NCI-H526 treated with DMSO at 0.1 percent for 48 hours (cell line): Measurements from ENCODE around the gene MTOR.
"Not testable (repeated sequence)": the region's sequence is repeated elsewhere in the genome, so short reads cannot be mapped to it uniquely, and the experiment has no call there.

Experiments used
- DNase-seq: peaks from one replicate; lab custom pipeline; 2025; lab: John Stamatoyannopoulos, UW

Gene MTOR

DNA sequence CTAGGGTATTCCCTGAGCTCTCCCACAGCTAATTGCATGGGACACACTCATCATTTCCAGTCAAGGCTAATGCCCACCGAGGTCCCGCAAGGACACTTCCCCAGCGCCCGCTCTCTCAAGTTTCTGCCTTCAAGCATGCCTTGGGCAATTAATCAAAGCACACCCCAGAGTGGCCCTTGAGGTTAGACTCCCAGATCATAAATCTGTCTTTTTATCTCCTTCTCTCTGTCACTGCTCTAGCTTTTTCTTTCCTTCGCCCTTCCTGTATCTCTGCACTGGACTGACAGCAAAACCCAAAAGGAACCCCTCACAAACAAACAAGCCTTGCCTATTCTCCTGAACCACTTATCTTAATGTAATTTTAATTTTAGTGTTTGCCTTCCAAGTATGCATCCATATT is 154.8 kb downstream of the MTOR start:
- DNase-seq, result no peak

DNA sequence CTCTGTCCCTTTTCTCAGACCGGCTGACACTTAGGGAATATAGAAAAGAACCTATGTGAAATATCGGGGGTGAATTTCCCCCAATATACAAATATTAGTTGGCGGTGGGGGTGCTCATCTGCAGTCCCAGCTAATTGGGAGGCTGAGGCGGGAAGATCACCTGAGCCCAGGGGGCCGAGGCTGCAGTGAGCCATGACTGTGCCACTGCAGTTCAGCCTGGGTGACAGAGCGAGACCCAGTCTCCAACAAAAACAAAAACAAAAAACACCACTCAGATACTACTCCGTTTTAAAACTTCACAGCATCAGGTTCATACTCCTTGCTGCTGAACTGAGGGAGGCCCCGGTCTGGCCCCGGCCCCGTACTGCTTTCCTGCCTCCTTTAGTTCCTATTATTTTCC is 156.8 kb downstream of the MTOR start:
- no peak for DNase-seq

DNA sequence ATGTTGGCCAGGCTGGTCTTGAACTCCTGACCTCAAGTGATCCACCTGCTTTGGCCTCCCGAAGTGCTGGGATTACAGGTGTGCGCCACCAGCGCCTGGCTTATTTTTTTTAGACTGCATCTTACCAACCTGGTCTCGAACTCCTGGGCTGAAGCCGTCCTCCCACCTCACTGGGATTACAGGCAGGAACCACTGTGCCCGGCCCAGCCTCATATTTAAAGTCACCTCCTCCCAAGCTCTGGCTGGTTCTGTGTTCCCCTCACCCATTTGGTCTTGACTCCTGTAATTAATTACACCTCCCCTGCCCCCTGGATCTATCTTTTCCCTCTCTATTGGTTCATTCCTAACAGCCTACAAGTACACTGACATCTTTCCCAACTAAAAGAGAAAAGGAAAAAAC is 161.0 kb downstream of the MTOR start:
- no peak for DNase-seq

DNA sequence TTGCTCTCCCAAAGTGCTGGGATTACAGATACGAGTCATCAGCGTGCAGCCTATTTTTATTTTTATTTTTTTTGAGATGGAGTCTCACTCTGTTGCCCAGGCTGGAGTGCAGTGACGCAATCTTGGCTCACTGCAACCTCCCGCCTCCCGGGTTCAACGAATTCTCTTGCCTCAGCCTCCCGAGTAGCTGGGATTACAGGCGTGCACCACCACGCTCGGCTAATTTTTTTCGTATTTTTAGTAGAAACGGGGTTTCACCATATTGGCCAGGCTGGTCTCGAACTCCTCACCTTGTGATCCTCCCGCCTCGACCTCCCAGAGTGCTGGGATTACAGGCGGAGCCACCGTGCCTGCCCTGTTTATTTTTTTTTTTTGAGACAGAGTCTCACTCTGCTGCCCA is 161.5 kb downstream of the MTOR start:
- DNase-seq, result not testable (repeated sequence)

DNA sequence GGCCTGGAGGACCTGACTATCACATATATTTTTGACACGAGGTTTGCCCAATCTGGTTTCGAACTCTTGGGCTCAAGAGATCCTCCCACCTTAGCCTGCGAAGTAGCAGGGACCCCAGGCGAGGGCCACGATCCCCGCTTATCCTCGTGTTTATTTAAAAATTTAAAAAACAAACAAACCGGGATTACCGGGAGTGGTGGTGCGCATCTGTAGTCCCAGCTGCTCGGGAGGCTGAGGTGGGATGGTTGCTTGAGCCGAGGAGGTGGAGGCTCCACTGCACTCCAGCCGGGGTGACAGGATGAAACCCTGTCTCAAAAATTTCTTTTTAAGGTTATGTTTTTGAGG is 162.2 kb downstream of the MTOR start:
- no peak for DNase-seq

DNA sequence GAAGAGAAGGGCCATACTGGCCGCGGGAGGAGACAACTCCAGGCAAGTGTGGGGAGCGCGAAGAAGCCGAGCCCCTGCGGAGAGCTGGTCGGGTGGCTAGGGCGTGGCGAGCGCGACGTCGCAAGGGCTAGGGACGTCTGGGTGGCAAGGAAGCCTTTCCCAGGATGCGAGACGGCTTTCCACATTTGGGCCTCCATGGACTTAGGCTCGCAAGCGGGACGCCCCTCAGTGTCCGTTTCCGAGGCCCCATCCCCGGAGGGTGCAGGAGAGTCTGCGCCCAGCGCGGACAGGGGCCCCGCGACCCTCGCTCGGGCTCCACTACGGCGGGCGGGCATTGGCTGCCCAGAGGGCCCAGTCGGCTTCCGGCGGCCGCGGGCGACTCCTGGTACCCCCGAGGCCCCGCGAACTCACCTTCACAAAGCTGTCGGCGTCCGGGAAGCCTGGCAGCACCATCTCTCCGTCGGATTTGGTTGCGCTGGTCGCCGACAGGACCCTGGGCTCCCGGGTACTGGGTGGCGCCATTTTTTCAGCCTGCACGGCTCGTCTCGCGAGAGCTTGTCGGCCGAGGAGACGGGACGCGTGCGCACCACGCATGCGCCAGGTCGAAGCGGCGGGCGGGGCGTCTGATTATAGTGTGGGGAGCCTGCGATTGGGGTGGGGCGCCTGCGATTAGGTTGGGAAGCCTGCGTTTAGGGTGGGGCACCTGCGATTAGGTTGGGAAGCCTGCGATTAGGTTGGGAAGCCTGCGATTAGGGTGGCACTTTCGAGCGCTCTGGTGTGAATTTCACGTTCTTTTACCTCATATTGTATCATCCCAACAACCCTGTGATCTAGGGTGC is 162.8 kb downstream of the MTOR start, which contains the start of gene EXOSC10:
Gene EXOSC10 (minus strand): TSS at position 560 of the 839 bp plus-strand sequence. CDS start 38 bp downstream, at position 522.
- peak; percentile 30 for DNase-seq

DNA sequence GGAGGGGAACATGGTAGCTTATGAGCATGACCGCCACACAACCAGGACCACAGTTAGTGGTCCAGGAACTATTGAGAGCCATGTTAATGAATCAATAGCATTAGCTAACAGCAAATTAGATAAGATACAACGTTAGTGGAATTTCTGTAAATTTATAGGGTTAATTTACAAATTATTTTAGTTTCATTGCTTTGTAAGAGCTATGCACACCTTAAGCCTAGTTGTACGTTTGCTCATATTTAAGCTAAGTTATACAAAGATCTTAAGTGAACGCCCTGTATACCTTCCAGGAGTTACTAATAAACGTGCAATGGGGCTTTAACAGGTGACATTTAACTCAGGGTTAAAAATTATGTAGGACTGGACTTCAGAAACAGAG is 163.4 kb downstream of the MTOR start:
- DNase-seq, result no peak

DNA sequence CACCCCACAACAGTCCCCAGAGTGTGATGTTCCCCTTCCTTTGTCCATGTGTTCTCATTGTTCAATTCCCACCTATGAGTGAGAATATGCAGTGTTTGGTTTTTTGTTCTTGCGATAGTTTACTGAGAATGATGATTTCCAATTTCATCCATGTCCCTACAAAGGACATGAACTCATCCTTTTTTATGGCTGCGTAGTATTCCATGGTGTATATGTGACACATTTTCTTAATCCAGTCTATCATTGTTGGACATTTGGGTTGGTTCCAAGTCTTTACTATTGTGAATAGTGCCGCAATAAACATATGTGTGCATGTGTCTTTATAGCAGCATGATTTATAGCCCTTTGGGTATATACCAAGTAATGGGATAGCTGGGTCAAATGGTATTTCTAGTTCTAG is 178.6 kb downstream of the MTOR start:
- DNase-seq, result not testable (repeated sequence)

DNA sequence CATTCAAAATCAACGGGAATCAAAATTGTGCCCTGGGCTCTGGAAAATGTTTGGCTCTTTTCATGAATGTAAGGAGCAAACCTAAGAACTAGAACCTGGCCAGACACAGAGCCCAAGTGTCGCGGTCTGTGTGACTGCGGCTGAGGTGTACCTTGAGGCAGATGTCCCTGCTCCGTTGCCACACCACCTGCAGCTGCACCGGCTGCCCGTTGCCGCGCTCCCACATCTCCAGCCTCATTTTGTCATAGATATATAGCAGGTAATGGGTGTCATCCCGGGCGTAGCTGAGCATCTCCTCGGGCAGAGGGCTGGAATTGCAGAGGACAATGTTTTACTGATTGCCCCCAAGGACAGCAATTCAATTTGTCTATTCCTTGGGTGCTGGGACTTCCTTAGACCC is 181.4 kb downstream of the MTOR start:
- no peak for DNase-seq

DNA sequence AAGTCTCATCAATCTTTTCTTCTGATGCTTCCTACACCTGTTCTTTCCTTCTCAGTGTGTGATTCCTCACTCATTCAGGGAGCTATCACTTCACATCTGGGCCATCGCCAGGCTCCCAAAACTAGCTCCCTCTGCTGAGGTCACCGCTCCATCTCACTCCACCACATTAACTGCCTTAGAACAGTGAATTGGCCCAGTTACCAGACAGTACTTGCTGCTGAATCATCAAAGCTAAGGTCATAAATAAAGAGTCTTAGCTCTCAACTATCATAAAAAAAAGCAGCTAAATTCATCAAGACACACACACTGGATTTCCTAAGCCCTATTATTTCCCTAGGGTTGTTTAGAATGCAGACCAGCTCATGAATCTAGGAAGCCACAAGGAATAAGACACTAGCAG is 183.7 kb downstream of the MTOR start:
- no peak for DNase-seq

DNA sequence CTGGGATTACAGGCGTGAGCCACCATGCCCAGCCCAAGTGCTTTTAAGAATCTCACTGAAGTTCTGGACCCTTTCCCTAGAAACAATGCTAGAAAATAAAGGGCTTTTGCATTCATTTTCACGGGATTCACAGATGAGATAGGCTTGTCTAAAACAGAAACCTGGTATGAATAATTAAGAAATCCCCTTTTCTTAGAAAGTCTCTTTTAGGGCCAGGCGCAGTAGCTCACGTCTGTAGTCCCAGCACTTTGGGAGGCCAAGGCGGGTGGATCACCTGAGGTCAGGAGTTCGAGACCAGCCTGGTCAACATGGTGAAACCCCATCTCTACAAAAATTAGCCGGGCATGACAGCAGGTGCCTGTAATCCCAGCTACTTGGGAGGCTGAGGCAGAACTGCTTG is 189.0 kb downstream of the MTOR start:
- not testable (repeated sequence) for DNase-seq

DNA sequence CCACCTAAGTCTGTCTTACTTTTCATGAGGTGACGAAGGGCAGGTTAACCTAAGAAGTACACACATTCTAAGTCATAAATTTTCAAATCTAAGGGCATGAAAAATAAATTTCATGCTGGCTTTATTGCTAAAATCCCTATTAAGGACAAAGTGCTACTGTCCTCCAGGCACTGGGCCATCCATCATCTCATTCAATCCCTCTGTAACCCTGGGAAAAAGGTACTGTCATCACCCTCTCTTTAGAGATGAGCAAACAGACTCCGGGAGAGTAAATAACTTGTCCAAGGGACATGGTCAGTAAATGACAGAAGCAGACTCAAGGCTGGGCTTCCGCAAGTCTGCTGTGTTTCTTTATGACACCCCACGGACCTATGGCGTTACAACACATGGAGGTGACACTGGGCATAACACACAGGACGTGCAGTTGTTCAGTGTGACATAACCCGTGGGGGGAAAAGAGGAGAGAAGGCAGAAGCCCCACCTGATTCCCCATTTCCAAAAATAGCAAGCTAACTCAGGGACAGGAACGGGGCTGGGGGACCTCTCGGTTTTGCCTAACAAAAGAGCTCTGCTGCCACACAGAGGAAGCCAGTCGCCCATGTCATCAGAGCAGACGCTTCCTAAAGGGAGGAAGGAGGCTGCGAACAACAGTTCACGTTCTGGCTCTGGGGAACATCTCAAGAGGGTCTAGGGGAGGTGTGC is 190.0 kb downstream of the MTOR start:
- no peak for DNase-seq

DNA sequence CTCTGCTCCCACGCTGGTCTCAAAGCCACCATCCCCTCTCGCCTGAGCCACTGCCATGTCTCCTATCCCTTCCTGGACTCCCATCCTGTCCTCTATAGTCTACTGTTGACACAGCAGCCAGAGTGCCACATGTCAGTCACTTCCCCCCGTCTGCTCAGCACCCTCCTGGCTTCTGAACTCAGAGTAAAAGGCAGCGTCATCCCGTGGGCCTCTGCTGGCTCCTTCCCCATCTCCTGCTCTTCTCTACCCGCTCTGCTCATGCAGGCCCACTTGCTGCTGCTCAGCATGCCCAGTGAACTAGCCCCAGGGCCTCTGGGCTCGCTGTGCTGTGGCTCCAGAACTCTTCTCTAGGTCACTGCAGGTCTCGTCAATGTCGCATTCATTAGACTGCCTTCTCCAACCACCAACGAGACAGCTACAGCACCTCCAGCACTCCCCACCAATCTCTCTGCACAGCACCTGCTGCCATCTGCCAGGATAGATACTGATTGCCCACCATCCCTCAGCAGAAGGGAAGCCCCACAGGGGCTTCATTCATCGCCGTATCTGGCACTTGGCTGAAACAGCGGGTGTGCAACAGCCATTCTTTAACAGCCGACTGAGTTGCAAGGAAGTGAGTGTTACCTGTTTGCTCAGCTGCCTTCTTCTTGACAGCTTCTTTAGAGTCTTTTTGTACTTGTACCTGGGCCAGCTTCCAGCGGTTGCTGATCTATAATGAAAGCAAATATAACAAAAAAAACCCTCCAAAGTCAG is 190.7 kb downstream of the MTOR start:
- DNase-seq, result no peak

DNA sequence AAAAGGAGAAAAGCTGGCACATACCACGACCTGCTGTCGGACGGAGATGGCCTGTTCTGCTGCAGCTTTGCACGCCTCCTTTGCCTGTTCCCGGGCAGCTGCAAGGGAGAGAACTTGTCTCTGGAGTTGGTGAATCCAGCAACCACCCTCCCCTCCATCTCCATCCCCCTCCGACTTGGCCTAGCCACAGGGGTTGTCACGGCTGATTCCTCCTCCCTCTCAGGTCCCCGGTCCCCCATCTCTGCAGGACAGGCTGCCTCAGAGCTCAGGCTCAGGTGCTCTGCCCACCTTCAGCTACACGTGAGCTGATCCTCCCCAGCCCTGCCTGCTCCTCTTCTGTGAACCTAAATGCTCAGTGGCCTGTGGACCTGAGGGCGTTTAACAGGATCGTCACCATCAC is 191.5 kb downstream of the MTOR start:
- no peak for DNase-seq

DNA sequence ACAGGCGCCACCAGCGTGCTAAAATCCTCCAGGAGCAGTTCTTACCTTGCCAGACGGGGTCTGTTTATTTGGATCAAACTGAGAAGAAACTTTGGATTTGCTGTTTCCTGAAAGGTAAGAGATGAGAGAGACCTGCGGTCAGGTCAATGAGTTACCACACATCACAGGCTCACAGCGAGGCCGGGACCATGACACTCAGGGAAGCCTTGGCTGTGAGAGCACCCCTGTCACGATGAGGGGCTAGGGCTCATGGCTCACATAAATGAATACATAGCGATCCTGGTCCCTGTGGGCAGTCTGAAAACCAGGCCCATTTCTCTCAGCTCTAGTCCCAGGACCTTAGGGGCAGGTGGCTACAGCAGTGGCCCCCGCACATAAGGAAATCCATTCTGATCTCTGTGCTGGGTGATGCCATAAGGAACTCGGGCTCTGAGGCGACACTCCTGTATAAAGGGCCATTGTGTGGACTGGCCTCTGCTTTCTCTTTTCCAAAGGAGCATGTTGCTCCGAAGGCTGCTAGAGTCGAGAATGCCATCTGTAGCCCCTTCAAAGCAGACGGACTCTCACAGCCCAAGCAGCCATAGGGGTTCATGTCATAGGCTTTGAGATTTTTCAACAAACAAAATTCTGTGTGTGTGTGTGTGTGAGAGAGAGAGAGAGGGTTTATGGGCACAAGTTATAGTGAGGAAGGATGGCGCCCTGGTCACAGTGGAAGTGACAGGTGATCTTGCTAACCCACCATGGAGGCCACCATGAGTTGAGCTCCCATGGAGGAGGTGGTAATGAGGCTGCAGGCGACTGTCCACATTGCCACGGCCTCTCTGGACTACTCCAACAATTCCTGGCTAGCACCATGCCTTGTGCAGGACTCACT is 193.5 kb downstream of the MTOR start:
- DNase-seq, result no peak

DNA sequence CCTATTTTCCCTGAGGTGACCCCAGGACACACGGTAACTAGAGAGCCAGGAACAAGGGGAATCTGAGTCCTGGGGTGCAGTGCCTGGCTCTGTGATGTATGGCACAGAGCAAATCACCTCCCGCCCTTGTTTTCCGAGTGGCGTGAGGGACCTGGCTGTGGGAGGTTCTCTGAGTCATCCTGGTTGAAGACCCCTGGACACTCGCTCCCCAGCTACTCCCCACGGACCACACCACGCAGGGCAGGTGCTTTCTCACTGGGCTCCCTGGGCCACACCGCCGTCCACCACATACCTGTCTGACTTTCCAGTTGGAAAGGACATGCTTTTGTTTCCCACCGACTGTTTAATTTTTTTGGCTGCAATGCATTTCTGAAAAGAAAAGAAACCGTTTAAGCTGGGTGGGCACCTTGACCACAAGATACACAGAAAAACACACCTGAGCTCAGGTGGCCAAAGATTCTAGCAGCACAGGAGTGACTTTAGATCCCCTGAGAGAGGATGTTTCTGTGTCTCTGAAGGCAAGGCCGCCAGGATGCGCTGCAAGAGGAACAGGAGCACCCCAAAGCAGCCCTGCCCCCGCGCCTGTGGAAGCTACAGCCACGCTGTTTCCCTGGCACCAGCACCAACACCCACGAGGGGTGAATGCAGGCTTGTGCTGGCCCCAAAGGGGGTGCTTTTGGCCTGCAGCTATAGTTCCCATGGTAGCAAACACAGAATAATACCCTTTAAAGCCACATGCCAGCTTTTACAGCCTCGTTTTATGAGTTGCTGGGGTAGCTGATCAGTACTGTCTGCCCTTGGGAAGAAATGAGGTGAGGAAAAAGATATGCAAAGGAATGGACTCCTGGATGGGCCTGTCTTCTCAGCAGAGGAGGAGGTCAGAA is 194.4 kb downstream of the MTOR start:
- DNase-seq, result no peak

DNA sequence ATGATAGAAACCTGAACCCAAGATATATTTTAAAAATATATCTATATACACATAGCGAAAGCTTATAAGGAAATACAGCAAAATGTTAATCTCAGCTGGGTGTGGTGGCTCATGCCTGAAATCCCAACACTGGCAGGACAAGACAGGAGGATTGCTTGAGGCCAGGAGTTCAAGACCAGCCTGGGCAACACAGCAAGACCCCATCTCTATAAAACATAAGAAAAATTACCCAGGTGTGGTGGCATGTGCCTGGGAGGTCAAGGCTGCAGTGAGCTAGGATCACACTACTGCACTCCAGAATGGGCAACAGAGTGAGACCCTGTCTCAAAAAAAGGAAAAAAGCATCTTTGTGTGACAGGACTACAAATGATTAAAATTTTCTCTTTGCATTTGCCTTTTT is 196.6 kb downstream of the MTOR start:
- no peak for DNase-seq

DNA sequence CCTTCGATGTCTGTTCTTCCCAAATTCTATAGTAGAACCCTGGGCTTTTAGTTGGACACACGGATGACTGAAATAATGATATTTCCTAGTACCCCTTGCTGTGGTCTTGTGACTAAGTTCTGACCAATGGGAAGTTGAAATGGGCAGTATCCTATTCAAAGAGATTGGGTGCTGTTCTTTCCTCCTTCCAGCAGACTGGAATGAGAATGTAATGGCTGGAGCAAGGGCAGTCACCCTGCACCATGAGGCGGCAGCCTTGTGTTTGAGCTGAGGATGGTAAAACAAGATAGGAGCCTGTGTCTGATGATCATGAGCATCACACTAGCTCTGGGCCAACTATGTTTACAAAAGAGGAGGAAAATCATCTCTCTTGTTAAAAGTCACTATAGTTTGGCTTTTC is 197.4 kb downstream of the MTOR start:
- DNase-seq, result no peak

DNA sequence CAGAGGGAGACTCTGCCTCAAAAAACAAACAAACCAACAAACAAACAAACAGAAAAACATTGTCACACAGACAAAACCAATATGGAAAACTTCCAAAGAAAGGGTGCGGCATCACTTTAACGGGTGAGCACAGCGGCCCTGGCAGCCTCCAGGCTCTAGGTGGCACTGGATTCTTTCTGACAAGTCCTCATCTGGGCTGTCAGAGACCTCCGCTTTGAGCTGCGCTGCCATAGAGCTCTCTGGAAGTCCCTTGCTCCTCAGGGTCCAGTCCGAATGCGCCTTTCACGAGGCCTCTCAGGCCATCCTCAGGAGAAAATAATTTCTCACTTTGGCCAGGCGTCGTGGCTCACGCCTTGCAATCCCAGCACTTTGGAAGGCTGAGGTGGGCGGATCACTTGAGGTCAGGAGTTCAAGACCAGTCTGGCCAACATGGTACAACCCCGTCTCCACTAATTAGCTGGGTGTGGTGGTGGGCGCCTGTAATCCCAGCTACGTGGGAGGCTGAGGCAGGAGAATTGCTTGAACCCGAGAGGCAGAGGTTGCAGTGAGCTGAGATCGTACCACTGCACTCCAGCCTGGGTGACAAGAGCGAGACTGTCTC is 198.3 kb downstream of the MTOR start:
- peak; percentile 2 for DNase-seq

DNA sequence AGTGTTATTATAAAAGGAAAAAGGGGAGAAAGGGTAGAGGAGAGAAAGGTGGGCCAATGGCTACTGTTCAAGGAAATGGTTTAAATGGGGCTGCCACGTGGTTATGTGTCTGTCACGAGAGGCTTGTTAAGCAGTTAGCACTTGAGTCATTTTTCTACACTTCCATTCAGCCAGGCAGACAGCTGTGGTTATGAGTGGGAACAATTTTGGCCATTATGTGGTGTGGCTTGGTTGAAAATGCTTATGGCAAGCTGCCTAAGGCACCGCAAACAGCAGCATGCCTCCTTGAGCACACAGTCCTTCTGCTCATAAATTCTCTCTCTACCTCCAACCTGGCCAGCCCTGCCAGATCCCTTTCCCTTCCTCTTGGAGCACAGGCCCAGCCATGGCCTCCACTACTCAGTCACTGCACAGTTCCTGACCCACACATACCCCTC is 199.4 kb downstream of the MTOR start:
- no peak for DNase-seq
